HG03103 (cell line): ENCODE data around the gene GNLY.
"Not testable (repeated sequence)": the region's sequence is repeated elsewhere in the genome, so short reads cannot be mapped to it uniquely, and the experiment has no call there.

Experiments used
- ATAC-seq: cut with Tn5 transposase; IDR thresholded peaks from one replicate; pipeline ENCODE4 v1.9.1; 2021; ENCODE audit warnings: low read depth; ENCODE audit not compliant: unreplicated experiment

The GNLY gene

DNA sequence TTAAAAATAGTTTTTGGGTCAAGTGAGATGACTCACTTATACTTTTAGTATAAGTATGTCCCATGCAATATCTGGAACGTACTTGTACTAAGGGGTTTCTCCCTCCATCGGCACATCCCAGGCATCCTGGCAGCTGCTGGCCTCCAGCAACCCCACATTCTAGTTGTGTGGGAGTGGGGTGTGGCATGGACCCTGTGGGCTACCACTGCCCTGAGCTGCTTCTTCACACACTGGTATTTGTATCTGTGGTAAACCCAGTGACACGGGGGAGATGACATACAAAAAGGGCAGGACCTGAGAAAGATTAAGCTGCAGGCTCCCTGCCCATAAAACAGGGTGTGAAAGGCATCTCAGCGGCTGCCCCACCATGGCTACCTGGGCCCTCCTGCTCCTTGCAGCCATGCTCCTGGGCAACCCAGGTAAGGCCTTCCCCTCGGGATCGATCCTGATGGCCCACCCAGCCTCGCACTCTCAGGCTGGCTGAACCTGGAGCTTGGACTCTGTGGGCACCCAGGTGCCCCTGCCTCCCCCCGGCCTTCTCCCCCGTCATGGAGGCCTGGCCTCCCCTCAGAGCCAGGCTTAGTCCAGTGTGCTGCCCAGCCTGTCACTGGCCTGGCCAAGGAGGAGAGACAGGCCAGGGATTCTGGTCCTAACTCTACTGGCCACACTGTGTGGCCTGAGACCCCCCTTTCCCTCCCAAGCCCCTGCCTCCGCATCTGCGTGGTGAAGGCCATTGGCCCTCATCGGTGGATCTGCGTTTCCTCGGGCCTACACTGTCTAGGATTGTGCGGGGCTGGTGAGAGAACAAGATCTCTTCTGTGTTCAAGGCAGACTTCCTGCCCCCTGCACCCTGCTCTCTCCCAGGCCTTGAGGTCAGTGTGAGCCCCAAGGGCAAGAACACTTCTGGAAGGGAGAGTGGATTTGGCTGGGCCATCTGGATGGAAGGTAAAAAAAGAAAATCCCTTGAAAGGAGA lies at the start of gene GNLY:
GNLY (plus strand) TSS at position 307 of the 974 bp plus-strand sequence; CDS start at position 368, 61 bp downstream.
- ATAC-seq: no peak

DNA sequence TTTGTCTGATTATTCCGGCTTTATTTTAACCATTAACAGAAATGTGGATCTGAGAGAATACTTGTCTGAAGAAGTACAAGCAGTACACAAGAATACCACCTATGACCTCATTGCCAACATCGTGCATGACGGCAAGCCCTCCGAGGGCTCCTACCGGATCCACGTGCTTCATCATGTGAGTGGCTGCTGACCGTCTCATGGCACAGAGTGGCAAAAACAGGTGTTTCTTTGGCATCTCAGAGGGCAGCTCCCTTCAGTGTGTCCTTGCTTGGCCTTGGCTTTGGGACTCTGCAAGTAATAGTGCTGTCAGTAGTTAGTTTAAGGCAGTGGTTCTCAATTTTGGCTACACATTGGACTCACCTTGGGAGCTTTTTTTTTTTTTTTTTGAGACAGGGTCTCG lies 49.2 kb upstream of the GNLY start:
- ATAC-seq: no peak

DNA sequence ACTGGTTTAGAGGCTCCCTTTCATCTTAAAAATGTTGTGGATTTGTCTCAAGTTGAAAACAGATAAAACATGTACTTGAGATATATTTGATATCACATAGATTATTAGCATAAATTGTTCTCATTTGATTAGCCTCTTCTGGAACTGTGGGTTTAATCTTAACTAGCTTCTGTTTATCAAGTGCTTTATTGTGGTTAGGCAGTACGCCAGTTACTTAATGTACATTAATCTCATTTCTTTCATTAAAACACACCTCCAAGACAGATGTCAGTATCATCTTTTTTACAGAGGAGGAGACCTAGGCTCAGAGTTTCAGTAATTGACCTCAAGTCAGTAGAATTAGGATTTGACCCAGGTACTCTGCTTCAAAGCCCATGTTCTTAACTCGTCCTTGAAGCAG lies 48.0 kb upstream of the GNLY start:
- ATAC-seq: no peak

DNA sequence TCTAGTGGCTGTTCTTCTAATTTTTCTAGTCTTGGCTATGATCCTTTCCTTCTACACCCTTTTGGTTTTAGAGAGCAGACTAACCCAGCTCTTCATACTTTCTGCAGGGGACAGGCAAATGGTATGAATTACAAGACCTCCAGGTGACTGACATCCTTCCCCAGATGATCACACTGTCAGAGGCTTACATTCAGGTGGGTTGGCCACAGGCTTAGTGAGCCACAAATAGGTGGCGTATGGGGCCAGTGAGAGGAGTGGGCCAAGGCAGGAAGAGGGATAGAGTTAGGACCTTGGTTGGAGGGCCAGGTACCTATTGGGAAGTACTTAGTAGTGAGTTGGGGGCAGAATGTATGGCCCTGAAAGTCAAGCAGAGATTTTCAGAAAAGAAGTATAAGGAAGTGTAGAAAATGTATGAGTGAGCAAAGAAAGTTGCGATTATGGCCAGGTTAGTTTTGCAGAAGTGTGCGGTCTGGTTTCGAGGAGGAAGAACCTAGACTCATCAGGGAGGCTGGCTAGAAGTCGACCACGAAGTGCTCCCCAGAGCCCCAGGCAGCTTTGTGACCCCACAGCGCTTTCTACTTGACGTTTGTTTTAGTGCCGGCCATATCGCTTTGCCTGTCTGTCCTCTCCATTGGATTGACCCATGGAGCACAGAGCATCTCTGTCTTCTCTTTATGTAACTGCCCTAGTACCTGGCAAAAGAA lies 46.2 kb upstream of the GNLY start:
- peak; percentile 75 for ATAC-seq

DNA sequence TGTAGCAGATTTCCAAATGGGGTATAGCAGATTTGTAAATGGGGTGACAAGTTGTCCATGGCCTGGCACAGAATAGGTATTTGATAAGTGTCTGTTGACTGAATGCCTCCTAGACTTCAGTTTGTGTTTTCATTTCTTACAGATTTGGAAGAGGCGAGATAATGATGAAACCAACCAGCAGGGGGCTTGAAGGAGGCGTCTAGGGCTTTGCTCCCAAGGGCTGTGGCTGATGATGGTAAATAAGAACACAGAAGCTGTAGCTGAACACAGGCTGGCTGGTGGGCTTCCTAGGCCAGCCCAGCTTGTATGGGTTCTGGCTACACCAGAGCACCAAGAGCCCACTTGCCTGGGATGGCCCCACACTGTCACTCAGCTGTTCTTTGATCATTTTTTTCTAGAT lies 45.5 kb upstream of the GNLY start:
- no peak for ATAC-seq

DNA sequence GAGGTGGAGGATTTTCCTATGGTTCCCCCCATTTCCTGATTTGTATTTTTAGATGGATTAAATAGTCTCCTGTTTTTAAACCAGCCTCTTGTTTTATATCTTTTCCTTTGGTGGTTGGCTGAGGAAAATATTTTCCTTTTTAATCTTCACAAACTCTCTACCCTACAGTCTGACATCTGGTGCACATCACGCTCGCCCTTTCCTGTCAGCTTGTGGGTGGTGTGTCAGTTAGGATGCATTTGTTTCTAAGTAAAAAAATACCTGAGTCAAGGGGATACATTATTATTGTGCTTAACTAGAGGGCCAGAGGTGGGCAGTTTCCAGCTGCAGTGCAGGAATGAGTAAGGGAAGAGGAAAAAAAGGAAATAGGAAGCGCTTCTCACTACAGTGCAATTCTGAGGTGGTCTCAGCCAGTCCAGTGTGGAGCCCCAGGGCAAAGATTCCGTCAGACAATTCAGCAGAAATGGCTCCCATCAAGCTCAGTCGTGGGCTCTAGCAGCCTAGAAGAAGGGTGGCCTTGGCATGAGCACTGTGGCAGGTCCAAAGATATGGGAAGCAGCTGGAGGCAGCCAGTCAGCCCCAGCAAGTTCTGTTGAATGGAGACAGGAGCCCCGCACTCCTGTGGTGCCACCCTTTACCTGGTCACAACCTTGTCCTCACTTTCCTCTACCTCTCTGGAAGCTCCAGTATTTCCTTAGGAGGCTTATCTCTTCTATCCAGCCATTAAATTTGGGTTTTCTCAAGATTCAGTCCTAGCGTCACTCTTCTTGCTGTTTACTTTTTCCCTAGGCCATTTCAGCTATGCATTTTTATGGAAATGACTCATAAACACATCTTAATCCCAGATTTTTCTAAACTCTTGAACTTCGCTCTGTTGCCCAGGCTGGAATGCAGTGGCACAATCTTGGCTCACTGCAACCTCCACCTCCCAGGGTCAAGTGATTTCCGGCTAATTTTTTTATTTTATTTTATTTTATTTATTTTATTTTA lies 44.7 kb upstream of the GNLY start:
- ATAC-seq: no peak

DNA sequence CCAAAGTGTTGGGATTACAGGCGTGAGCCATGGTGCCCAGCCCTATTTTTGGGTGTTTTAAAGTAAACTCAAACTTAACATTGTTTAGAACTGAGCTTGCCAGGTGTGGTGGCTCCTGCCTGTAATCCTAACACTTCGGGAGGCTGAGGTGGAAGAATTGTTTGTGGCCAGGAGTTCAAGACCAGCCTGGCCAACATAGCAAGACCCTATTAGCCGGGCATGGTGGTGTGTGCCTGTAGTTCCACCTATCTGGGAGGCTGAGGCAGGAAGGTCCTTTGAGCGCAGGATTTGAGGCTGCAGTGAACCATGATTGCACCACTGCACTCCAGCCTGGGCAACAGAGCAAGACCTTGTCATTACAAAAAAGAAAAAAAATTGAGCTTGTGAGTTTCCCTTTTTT lies 43.7 kb upstream of the GNLY start:
- no peak for ATAC-seq

DNA sequence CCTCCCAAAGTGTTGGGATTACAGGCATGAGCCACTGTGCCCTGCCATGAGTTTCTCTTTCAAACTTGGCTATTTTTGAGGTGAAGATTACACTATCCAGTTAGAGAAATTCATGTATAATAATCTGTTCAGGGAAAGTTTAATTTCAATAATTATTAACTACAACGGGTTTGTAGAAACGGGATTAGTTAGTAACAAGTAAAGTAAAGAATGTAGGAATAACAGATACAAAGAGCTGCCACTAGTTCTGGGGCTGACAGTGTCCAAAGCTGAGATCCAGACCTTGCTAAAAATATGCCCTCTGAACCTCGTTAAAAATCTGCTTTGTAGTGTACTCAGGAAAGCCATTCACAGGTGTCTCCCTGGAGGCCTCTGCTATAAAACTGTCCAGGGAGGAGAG lies 43.1 kb upstream of the GNLY start:
- no peak for ATAC-seq

DNA sequence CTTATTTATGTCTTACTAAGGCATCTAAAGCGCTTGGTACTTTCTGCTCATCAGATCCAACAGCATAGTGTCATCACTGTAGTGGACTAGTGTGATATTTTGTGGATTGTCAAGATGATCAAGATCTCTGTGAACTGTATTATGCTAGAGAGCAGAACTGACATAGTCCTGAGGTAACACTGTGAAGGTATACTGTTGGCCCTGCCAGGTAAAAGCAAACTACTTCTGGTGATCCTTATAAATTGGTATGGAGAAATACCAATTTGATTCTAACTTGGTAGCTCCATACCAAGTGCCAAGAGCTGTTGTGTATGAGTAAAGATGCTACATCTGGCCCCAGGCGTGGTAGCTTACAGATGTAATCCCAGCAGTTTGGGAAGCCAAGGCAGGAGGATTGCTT lies 42.1 kb upstream of the GNLY start:
- ATAC-seq: no peak

DNA sequence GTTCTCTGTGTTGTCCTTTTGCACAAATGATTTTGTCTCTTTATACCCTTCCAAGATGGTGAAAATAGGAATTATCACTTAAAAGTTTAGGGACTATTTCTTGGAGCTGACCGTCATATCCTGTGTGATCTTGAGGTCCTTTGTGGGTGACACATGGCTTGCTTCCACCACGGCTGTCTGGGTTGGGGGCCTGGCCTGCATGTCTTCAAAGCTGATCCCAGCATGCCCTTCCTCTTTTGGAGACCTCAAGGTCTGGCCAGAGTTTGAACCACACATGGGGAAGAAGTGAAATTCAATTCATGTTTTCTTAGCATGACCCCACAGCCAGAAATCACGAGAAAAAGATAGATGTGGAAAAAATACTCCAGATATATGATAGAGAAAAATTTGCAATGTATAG lies 40.2 kb upstream of the GNLY start:
- no peak for ATAC-seq

DNA sequence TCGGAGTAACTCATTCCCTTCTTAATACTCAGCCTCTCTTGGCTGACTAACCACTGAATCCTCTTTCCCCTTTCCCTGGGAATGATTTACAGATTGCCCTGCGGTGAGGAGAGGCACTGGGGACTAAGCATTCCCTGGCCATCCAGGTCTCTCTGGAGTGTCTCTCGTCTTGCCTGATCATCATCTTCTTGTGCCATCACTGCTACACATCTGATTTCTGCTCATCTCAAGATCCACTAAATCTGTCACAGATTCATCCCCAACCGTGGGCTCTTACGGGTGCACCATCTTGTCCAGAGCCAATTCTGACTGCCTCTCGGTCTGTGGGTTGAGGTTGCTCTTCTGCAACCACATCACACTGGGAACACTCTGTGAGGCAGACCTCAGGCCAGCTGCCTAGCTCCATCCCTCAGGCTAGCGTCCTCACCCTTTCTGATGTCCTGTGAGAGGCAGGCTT lies 38.2 kb upstream of the GNLY start:
- ATAC-seq: no peak

DNA sequence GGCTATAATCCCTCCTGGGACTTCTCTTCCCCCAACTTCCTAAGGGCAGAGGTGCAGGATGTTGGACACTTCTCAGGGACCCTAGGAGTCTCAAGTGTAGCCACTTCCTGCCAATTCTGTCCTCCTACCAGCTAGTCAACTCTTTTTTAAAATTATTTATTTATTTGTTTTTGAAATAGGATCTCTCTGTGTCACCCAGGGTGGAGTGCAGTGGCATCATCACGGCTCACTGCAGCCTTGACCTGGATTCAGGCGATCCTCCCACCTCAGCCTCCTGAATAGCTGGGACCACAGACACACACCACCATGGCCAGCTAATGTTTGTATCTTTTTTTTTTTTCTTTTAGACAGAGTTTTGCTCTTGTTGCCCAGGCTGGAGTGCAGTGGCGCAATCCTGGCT lies 37.7 kb upstream of the GNLY start:
- no peak for ATAC-seq

DNA sequence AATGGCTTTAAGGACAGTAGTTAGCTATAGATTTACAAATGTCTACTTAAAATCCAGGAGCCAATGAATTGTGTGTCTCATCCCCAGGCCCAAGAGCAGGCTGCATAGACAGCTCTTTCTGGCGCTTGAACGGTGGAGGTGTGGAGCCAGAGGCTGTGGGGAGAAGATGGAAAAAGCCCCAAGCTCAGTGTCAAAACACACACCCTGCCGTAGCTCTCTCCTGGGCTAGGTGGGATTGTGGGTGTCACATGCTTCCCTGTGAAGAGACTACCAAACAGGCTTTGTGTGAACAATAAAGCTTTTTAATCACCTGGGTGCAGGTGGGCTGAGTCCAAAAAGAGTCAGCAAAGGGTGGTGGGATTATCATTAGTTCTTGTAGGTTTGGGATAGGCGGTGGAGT lies 36.8 kb upstream of the GNLY start:
- ATAC-seq: not testable (repeated sequence)

DNA sequence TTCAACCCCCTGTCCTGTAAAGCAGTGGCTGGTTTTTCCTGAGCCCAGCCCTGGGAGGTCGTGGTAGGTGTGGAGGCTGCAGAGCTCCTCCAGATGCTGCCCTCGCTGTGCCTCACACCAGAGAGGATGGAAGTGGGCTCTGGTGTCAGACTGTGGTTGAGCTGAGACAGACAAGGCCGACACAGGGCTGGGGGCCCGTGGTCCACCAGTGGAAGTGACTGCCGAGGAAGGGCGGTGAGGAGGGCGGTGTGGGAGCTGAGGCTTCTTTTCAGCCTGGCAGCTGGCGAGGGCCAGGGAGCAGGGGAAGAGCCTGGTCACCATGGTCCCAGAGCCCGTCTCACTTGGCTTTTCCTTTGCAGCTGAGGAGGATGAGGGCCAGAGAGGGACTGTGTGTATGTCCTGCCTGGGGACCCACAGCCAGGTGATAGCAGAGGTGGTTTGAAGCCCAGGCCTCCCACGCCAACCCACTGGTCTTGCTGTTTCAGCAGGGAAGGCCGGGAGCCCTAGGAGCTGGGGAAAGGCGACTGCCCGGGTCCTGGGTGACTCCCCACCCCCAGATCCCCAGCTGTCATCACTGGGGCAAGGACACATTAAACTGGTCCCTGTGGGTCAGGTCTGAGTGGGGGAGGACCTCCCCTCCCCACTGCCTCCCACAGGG lies 34.7 kb upstream of the GNLY start:
- no peak for ATAC-seq

DNA sequence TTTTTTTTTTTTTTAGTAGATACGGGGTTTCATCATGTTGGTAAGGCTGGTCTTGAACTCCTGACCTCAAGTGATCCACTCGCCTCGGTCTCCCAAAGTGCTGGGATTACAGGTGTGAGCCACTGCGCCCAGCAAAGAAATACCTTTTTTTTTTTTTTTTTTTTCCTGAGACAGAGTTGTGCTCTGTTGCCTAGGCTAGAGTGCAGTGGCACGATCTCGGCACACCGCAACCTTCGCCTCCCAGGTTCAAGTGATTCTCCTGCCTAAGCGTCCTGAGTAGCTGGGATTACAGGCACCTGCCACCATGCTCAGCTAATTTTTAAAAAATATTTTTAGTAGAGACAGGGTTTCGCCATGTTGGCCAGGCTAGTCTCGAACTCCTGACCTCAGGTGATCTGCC lies 33.9 kb upstream of the GNLY start:
- ATAC-seq: not testable (repeated sequence)

DNA sequence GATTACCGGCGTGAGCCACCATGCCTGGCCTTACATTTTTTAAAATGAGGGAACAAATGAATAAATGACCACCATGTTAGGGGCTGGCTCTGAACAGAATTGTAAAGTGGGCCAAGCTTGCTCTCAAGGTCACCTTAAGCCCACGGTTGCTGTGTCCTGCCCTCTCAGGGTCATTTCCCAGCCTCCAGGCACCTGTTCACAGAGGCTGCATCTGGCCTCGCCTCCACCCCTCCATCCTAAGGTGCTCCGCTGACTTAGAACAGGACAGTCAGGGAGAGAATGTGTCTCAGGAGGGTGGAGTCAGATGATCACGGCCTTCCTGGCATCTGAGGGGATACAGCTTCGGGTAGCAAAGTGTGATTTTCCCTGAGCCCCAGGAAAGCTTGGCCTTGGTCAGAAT lies 33.4 kb upstream of the GNLY start:
- ATAC-seq: no peak

DNA sequence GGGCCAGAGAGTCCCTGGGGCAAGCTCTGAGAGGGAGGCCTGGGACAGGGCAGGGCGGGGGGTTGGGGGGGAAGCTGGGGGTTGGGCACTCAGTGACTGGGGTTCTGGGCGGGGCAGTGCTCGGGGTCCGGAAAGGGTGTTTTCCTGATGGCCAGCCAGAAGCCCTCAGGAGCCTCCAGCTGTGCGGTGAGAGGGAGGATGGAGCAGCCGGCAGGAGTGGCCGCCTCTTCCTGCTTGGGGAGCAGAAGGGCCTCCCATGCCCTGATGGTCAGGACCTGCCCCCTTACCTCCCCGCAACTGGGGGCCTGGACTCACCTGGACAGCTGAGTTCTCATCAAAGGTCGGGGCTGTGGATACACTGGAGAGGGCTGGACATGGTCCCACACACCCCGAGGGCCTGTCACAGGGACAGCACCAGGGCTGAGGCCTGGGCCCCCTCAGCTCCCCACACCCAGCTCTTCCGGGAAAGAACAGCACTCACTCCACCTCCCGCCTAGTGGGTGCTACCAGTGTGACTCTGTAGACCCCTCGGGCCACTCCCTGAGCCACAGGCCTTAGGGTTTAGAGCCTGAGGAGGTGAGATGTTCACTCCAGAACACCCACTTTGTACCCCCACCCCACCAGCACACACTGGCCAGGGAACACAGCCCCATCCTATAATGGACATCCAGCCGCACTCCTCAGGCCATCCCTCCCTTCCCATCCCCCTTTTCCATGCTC lies 32.9 kb upstream of the GNLY start:
- ATAC-seq: no peak

DNA sequence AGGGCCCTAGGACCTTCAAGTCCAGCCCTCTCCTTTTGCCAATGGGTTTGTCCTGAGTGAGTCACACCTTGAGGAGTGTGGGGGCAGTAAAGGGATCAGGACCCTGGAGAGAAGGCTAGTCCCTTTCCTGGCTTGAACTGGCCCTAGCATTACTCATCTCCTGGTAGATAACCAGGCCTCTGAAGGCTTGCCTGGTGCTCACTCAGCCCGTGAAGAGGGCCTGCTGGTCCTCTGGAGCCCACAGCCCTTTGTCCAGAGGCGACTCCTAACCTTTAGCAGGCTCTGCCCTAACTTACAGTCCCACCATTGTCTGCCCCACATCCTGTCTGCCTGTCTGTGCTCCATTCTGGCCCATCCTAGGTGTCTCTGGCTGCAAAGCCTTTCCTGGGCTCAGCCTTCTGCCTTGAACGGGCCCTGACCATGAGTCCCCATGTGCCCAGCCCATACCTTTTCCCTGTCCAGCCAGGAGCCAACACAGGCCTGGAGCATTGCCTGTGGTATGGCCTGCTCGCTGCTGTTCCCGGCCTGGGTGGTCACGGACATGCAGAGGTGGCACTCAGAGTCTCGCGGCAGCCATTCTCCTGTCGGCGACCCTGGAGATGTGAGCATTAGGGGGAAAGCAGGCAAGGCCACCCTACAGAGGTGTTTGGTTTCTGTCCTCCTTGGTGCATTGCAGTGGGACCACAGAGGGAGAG lies 31.1 kb upstream of the GNLY start:
- no peak for ATAC-seq
